NCI-H2029 treated with DMSO at 0.1 percent for 48 hours (cell line): ENCODE results near the gene SWSAP1.
A peak's percentile ranks its signal among the peaks of the same experiment; 100 is the strongest.

Experiments used
- DNase-seq: peaks from one replicate; lab custom pipeline; 2025; lab: John Stamatoyannopoulos, UW

Gene SWSAP1

GRCh38 chr19:11355160-11356073 is 19.0 kb upstream of the SWSAP1 start, which contains the start of gene PLPPR2:
PLPPR2 (plus strand) TSS chr19:11355432; CDS start chr19:11357674, 2,242 bp downstream.
- peak; percentile 77 for DNase-seq

- no peak for DNase-seq
Observed at GRCh38 chr19:11356074-11356397, 18.4 kb upstream of the SWSAP1 start.

GRCh38 chr19:11356676-11357550 is 17.6 kb upstream of the SWSAP1 start:
- DNase-seq: no peak

- no peak for DNase-seq
Observed at GRCh38 chr19:11359421-11359820, 15.0 kb upstream of the SWSAP1 start.

GRCh38 chr19:11361037-11361770 is 13.3 kb upstream of the SWSAP1 start:
- no peak for DNase-seq

GRCh38 chr19:11361771-11362731 is 12.4 kb upstream of the SWSAP1 start:
- DNase-seq: no peak

- no peak for DNase-seq
Observed at GRCh38 chr19:11363881-11364280, 10.6 kb upstream of the SWSAP1 start.

GRCh38 chr19:11364296-11364904 is 10.1 kb upstream of the SWSAP1 start:
- DNase-seq: no peak

- no peak for DNase-seq
Observed at GRCh38 chr19:11364935-11365334, 9.5 kb upstream of the SWSAP1 start.

GRCh38 chr19:11365557-11366117 is 8.8 kb upstream of the SWSAP1 start:
- no peak for DNase-seq

- DNase-seq: no peak
Observed at GRCh38 chr19:11367528-11367927, 6.9 kb upstream of the SWSAP1 start.

GRCh38 chr19:11370744-11371143 is 3.7 kb upstream of the SWSAP1 start:
- DNase-seq: no peak

- peak; percentile 52 for DNase-seq
Observed at GRCh38 chr19:11373166-11373884, 1.1 kb upstream of the SWSAP1 start.

- no peak for DNase-seq
Observed at GRCh38 chr19:11373885-11374432, 507 bp upstream of the SWSAP1 start.

- DNase-seq: peak; percentile 64
Observed at GRCh38 chr19:11375143-11375948, 880 bp downstream of the SWSAP1 start.

- DNase-seq: no peak
Observed at GRCh38 chr19:11377237-11377636, 2.8 kb downstream of the SWSAP1 start.

GRCh38 chr19:11377756-11378155 is 3.3 kb downstream of the SWSAP1 start:
- no peak for DNase-seq
